LNCaP clone FGC (cell line): ENCODE results near the gene COPG2.

Source experiments
- DNase-seq: peaks from one replicate; pipeline ENCODE4 v3.0.0-alpha.2; 2011; ENCODE audit warnings: low read depth
- H3K4me3 ChIP-seq: 2 replicates; pipeline ENCODE4 v1.5.1; 2011; ENCODE audit warnings: mild to moderate bottlenecking, low read depth, low read length, control low read depth
- TF ChIP-seq, protein P1 (sequence below): IDR thresholded peaks from 2 replicates; pipeline ENCODE4 v1.5.1; 2012; ENCODE audit warnings: mild to moderate bottlenecking; ENCODE audit not compliant: control insufficient read depth, insufficient read depth; ENCODE audit errors: extremely low read depth

COPG2 gene

DNA sequence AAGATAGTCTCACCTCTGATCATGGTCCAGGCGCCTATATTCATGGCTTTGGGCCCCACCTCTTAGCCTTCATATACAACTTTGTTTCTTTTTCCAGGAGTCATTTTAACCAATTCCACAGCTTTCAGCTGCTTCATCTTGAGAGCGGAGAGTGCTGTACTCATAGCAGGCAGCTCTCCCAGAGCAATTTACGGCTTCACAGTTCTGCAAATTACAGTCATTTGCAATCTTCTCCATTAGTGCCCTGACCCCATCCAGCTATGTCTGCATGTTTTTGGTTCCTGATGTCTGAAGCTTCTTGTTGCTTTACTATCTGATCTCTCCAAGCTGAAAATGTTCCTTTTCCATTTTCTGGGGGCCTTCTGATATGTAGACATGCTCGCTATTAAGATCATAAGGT is 194.7 kb downstream of the COPG2 start:
- no peak for DNase-seq
- H3K4me3 ChIP-seq = no peak overlapping the region
- TF ChIP-seq, protein P1, sequence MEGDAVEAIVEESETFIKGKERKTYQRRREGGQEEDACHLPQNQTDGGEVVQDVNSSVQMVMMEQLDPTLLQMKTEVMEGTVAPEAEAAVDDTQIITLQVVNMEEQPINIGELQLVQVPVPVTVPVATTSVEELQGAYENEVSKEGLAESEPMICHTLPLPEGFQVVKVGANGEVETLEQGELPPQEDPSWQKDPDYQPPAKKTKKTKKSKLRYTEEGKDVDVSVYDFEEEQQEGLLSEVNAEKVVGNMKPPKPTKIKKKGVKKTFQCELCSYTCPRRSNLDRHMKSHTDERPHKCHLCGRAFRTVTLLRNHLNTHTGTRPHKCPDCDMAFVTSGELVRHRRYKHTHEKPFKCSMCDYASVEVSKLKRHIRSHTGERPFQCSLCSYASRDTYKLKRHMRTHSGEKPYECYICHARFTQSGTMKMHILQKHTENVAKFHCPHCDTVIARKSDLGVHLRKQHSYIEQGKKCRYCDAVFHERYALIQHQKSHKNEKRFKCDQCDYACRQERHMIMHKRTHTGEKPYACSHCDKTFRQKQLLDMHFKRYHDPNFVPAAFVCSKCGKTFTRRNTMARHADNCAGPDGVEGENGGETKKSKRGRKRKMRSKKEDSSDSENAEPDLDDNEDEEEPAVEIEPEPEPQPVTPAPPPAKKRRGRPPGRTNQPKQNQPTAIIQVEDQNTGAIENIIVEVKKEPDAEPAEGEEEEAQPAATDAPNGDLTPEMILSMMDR = no peak

GRCh38 chr7:130473289-130473688 is 195.3 kb downstream of the COPG2 start:
- TF ChIP-seq, protein P1 = no peak
- no peak for DNase-seq
- no peak overlapping the region for H3K4me3 ChIP-seq

- TF ChIP-seq, protein P1 = no peak
- DNase-seq = no peak
- H3K4me3 ChIP-seq = no peak overlapping the region
Measured at GRCh38 chr7:130471974-130472373, 196.6 kb downstream of the COPG2 start.

DNA sequence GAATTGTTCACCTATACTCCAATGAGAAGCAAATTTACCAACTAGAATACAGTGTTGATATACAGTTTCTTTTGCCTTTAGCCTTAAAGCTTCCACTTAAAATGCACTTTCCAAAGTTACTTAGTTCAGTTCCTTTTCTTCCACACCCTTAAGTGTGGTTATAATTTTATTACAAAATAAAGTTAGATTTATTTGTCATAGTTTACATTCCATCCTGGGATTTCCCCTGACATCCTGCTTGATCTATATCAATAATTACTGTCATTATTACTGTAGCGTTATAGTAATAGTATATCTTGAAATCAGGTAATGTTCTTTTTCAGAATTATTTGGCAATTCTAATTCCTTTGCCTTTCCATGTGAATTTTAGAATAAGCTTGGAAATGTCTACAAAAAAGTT is 199.9 kb downstream of the COPG2 start:
- H3K4me3 ChIP-seq = no peak overlapping the region
- TF ChIP-seq, protein P1 = no peak
- DNase-seq = no peak

- TF ChIP-seq, protein P1 = no peak
- no peak overlapping the region for H3K4me3 ChIP-seq
- no peak for DNase-seq
Measured at GRCh38 chr7:130463553-130464434, 204.8 kb downstream of the COPG2 start.

- H3K4me3 ChIP-seq = no peak overlapping the region
- DNase-seq = no peak
- TF ChIP-seq, protein P1 = no peak
Measured at GRCh38 chr7:130461272-130461671, 207.3 kb downstream of the COPG2 start.

DNA sequence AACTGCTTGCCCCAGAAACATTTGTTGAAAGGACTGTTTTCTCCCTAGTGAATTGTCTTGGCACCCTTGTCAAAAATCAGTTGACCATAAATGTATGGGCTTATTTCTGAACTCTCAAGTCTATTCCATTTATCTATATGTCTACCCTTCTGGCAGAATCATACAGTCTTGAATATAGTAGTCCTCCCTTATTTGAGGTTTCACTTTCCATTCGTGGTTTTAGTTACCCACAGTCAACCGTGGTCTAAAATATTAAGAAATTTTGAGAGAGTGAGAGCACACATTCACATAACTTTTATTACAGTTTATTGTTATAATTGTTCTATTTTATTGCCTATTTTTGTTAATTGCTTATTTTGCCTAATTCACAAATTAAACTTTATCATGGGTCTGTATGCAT is 210.3 kb downstream of the COPG2 start:
- no peak for DNase-seq
- H3K4me3 ChIP-seq = no peak overlapping the region
- TF ChIP-seq, protein P1 = no peak
